Measurements from ENCODE around the gene ATRNL1.

ATRNL1 gene

GRCh38 chr10:115867305-115867704, 774.1 kb downstream of the ATRNL1 start:
- in situ Hi-C loops (cut with HindIII; ENCODE audit: low sequenced_read_pairs) = no loop called here

GRCh38 chr10:115871855-115872254, 778.7 kb downstream of the ATRNL1 start:
- in situ Hi-C loops (cut with HindIII; ENCODE audit: low sequenced_read_pairs) = no loop called here

DNA sequence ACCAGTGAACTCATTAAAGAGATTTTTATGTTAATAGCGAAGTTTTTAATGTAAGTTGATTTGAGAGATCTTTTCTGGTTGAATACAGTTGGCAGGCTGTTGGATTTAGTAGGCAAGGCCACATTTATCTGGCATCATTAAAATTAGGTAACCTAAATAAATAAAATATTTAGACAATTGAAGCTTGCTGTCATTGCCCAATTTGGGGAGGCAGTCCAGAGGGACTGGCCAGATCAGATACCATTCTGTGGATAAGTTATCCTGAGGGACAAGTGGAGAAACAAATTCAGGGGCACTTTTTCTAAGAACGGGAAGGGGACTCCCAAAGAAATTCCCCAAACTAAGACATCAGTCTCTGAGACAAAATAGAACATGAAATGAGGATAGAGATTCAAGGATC, 782.0 kb downstream of the ATRNL1 start:
- in situ Hi-C loops (cut with HindIII; ENCODE audit: low sequenced_read_pairs) = no loop called here

DNA sequence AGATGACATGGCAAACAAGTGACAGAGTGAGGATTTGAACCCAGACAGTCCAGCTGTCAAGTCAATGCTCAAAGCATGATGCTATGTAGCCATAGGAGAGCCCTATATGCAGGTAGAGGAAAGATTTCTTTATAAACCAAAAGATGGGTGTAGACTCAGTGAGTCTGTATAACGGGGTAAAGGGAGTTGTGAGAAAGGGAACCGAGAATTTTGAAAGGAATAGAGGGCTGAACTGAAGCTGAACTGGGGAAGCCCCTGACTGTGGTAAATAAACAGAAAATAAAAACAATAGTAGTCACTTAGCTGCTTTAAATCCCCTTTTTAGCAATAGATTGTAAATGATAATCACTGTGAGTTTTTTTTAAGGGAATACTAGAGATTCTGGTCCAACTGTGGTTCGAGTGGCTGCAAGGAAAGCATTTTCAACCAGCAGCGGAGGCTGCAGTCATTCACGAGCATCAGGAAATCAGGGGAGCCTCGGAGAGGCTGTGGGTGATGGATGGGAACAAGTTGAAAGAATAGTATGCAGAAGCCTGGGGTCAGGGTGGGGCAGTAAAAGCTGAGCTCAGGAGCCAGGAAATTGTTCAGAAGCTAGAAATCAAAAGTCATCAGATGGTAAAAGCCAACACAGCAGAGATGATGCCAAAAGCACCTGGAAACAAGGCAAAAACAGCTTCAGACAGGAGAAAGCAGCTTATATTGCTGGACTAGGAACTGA, 786.4 kb downstream of the ATRNL1 start:
- in situ Hi-C loops (cut with HindIII; ENCODE audit: low sequenced_read_pairs) = no loop called here

- in situ Hi-C loops (cut with HindIII; ENCODE audit: low sequenced_read_pairs) = no loop called here
Observed at GRCh38 chr10:115882021-115882420, 788.9 kb downstream of the ATRNL1 start.

- in situ Hi-C loops (cut with HindIII; ENCODE audit: low sequenced_read_pairs) = no loop called here
Observed at GRCh38 chr10:115883372-115883771, 790.2 kb downstream of the ATRNL1 start.

DNA sequence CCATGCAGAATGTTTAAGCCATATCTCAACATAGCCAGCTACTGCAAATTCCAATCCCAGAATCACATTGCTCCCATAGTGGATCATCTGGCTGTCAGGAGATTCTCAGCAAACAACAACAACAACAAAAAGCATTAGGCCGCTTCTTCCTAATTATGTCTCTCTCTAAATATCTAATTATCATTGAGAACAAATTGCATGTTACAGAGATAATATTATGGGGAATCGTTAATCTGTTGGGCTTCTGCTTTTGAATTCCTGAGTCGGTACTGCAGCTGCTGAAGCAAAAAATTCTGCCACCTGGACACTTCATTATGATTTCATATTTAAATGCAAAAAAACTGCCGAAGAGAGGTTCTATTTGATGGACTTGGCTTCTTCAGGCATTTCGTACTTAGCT, 791.2 kb downstream of the ATRNL1 start:
- in situ Hi-C loops (cut with HindIII; ENCODE audit: low sequenced_read_pairs) = no loop called here

GRCh38 chr10:115895166-115895565, 802.0 kb downstream of the ATRNL1 start:
- in situ Hi-C loops (cut with HindIII; ENCODE audit: low sequenced_read_pairs) = no loop called here

GRCh38 chr10:115898242-115898641, 805.1 kb downstream of the ATRNL1 start:
- in situ Hi-C loops (cut with HindIII; ENCODE audit: low sequenced_read_pairs) = no loop called here

GRCh38 chr10:115902596-115902995, 809.4 kb downstream of the ATRNL1 start:
- in situ Hi-C loops (cut with HindIII; ENCODE audit: low sequenced_read_pairs) = no loop called here

- in situ Hi-C loops (cut with HindIII; ENCODE audit: low sequenced_read_pairs) = no loop called here
Observed at GRCh38 chr10:115903207-115903606, 810.0 kb downstream of the ATRNL1 start.

DNA sequence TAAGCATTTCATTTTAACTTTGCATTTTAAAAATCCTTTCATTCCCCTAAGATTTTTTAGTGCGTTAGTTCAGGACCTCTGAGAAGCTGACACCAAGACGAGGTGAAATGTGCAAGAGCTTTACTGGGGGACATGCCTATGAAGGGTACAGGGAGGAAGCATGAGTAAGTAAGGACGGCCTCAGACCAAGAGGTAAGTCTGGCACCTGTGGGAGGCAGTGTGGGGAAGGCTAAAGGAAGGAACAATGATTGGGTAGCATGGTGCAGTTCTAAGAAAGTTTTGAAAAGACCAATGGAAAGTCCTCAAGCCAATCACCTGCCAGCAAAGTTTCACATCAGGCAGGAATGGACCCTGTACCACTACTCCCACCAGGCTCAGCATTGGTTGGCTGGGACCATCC, 810.7 kb downstream of the ATRNL1 start:
- in situ Hi-C loops (cut with HindIII; ENCODE audit: low sequenced_read_pairs) = no loop called here

DNA sequence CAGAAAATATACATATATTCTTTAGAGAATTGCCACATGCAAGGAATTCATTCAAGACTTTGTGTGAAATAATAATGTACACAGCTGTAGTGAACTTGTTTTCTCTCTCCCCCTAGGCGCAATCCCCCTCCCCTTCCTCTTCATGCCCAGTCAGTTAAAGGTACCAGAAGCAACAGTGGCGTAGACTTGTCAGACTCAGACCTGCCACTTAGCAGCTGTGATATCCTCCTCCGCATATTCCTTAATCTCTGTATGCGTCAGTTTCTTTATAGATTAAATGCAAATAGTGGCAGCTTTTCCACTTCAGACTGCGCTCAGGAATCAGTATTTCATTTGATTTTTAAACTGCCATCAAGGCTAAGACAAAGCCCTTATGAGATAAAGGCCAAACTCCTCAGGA, 815.9 kb downstream of the ATRNL1 start:
- in situ Hi-C loops (cut with HindIII; ENCODE audit: low sequenced_read_pairs) = no loop called here

GRCh38 chr10:115909962-115910731, 817.0 kb downstream of the ATRNL1 start:
- in situ Hi-C loops (cut with HindIII; ENCODE audit: low sequenced_read_pairs) = no loop called here

DNA sequence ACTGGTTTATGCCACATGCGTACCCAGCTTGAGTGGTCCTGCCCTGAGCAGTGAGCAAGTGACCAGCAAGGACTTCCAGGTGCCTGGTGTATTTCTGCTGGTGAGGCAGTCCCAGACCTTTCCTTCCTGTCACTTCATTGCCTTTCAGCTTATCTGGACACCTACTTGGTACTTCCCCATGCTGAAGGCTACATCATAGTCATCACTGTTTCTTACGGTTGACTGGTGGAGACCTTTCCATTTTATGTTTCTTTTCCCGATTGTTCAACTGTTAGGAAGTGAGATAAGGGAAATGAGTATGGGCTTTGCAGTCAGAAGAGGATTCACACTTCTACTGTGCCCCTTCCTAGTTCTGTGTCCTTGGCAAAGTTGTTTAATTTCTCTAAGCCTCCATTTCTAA, 821.3 kb downstream of the ATRNL1 start:
- in situ Hi-C loops (cut with HindIII; ENCODE audit: low sequenced_read_pairs) = no loop called here

DNA sequence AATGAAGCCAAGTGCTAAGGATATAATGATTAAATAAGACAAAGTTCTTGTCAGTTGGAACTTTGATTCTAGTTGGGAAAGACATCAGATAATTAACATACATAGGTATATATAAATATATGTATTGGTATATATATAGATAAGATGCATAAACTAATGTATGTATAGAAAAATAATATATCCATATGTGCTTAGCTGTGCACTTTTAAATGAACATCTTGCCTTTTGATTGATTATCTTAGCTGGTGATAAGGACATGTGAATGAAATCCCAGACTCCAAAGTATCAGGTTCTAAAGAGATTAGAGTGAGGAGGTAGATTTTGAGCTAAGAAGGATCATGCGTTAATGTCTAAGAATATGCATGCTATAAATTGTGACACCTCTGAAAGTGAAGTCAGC, 822.3 kb downstream of the ATRNL1 start:
- in situ Hi-C loops (cut with HindIII; ENCODE audit: low sequenced_read_pairs) = no loop called here

GRCh38 chr10:115918812-115919211, 825.6 kb downstream of the ATRNL1 start:
- in situ Hi-C loops (cut with HindIII; ENCODE audit: low sequenced_read_pairs) = no loop called here

DNA sequence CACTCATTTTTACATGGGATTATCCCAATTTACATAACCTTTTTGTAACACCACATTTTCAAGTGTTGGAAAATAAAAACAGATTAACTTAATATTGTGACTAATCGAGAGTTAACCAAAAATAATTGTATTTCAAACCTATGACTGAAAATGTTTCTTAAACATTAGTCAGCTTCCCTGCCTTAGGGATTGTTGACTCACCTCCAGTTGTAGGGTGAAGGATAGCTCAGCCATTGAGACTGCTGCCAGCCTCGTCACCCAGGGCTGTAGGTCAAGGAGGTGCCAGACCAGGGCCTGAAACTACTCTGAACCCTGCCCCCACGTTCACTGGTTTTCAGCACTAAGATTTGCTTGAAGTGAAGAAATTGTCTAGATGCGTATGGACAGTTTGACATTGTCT, 828.6 kb downstream of the ATRNL1 start:
- in situ Hi-C loops (cut with HindIII; ENCODE audit: low sequenced_read_pairs) = no loop called here

- in situ Hi-C loops (cut with HindIII; ENCODE audit: low sequenced_read_pairs) = no loop called here
Observed at GRCh38 chr10:115931309-115931708, 838.1 kb downstream of the ATRNL1 start.

- in situ Hi-C loops (cut with HindIII; ENCODE audit: low sequenced_read_pairs) = no loop called here
Observed at GRCh38 chr10:115932099-115932498, 838.9 kb downstream of the ATRNL1 start.

- in situ Hi-C loops (cut with HindIII; ENCODE audit: low sequenced_read_pairs) = no loop called here
Observed at GRCh38 chr10:115933098-115933497, 839.9 kb downstream of the ATRNL1 start.

DNA sequence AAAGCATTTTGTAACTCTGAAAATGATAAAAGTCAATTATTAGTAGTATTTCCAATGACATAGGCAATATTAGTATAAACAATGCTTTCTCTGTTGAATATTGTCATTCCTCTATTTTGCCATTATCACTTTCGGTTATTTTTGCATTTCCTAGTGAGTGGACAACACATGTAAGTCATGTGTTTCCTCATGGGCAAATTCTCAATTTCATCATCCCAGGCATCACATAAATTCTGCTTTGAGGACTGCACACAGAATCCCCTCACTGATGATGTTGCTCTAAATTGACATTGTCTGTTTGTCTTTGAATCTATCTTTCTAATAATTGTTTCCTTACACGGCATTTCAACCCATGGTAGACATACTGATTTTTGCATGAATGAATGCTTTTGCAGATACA, 842.6 kb downstream of the ATRNL1 start:
- in situ Hi-C loops (cut with HindIII; ENCODE audit: low sequenced_read_pairs) = no loop called here

All from DLD1 (cell line).